AG04450 (cell line): Measurements from ENCODE around the gene RELN. TPM values are rescaled to one million over a fixed set of nuclear protein-coding genes. Genes with fewer than 3 reads are reported as not detected.

Experiments
- CTCF ChIA-PET: fragments of 300-600, 350-600 bp; formaldehyde crosslinking; extraction: SDS; loops from one replicate; lab custom pipeline; 2022; ENCODE audit warnings: antibody characterized with exemption, inconsistent platforms; lab: Charles Lee
- POLR2A ChIA-PET: fragments of 350-600 bp; formaldehyde crosslinking; extraction: SDS; loops from one replicate; lab custom pipeline; 2021; ENCODE audit warnings: antibody characterized with exemption, inconsistent platforms; lab: Yijun Ruan, JAX
- DNase-seq: peaks from one replicate; pipeline ENCODE4 v3.0.0-alpha.2; 2011; ENCODE audit warnings: low read depth, low spot score
- H3K27ac ChIP-seq: one replicate; pipeline ENCODE4 v1.5.1; 2012; ENCODE audit warnings: low read depth, low read length, control low read depth
- H3K27me3 ChIP-seq: one replicate; pipeline ENCODE4 v1.6.0; 2012; ENCODE audit warnings: low read length; ENCODE audit not compliant: control insufficient read depth, insufficient read depth
- H3K4me3 ChIP-seq: 2 replicates; pipeline ENCODE4 v1.5.1; 2011; ENCODE audit warnings: mild to moderate bottlenecking, low read depth, low read length, control low read depth
- H3K9me3 ChIP-seq: 2 replicates; pipeline ENCODE4 v1.5.1; 2012; ENCODE audit warnings: low read length; ENCODE audit not compliant: control insufficient read depth, insufficient read depth
- polyA plus RNA-seq: library from polyadenylated mRNA; depleted of rRNA; stranded (reverse); fragments of >200 nt; gene quantifications from 2 replicates; pipeline ENCODE4 v1.2.3, GENCODE V29; 2011
- TF ChIP-seq, protein P1 (sequence below): IDR thresholded peaks from 2 replicates; pipeline ENCODE4 v1.5.1; 2011; ENCODE audit warnings: low read depth, low read length, control low read depth, inconsistent platforms

The RELN gene
- polyA plus RNA-seq, 1 experiment, result 7.6 TPM

GRCh38 chr7:103964269-103964668, 25.2 kb downstream of the RELN start:
- no peak for DNase-seq
- Histone ChIP-seq H3K27me3 (no peaks in the 10 kb centered on the region), H3K27ac (no peak overlapping the region), H3K4me3 (no peak overlapping the region), H3K9me3 (no peaks in the 10 kb centered on the region)
- TF ChIP-seq, protein P1, sequence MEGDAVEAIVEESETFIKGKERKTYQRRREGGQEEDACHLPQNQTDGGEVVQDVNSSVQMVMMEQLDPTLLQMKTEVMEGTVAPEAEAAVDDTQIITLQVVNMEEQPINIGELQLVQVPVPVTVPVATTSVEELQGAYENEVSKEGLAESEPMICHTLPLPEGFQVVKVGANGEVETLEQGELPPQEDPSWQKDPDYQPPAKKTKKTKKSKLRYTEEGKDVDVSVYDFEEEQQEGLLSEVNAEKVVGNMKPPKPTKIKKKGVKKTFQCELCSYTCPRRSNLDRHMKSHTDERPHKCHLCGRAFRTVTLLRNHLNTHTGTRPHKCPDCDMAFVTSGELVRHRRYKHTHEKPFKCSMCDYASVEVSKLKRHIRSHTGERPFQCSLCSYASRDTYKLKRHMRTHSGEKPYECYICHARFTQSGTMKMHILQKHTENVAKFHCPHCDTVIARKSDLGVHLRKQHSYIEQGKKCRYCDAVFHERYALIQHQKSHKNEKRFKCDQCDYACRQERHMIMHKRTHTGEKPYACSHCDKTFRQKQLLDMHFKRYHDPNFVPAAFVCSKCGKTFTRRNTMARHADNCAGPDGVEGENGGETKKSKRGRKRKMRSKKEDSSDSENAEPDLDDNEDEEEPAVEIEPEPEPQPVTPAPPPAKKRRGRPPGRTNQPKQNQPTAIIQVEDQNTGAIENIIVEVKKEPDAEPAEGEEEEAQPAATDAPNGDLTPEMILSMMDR, result no peak
- ChIA-PET CTCF (no interaction called here), POLR2A (no interaction called here)

DNA sequence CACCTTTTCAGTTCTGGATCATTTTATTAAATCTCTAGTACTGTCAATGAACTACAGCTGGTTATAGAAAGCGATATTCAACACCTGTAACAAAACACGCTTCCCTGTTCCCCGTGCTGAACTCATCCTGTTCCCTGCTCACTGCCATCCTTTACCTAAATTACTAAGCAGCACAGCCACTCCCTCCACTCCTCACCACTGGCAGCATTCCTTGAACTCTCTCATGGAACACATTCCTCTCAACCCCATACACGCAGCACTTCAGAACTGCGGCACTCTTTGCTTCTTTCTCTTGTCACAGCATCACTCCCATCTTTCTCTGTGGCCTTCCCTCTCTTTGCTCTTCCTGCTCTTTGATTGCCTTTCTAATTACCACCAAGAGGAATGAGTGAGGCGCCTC, 27.4 kb downstream of the RELN start:
- no peaks in the 10 kb centered on the region for H3K9me3 ChIP-seq
- no peak overlapping the region for H3K27ac ChIP-seq
- TF ChIP-seq, protein P1, result no peak
- no peak overlapping the region for H3K4me3 ChIP-seq
- no peak for DNase-seq
- CTCF ChIA-PET, result no interaction called here
- POLR2A ChIA-PET, result no interaction called here
- H3K27me3 ChIP-seq, result no peaks in the 10 kb centered on the region

- no peak overlapping the region for H3K4me3 ChIP-seq
- no peak overlapping the region for H3K27ac ChIP-seq
- POLR2A ChIA-PET, result no interaction called here
- DNase-seq, result no peak
- TF ChIP-seq, protein P1, result no peak
- H3K27me3 ChIP-seq, result no peaks in the 10 kb centered on the region
- CTCF ChIA-PET, result no interaction called here
- H3K9me3 ChIP-seq, result no peaks in the 10 kb centered on the region
Measured at GRCh38 chr7:103958284-103958818, 31.1 kb downstream of the RELN start.

DNA sequence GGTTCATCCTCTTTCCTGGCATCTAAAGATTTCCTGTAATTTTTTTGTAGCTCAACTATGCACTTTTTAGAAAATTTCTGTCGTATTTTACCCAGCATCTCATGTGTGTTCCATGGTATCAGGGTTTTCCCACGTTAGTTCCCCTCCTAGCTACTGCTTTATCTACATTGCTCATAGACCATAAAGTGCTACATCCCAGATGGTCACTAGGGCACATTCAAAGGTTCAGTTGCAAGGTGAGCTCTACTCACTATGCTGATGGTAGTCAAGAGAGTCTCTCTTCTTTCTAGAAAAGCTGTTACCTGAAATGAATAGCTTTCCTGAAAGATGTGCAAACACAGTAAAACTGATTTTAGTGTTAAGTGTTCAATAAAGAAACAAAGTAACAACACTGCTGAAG, 33.5 kb downstream of the RELN start:
- TF ChIP-seq, protein P1, result no peak
- Histone ChIP-seq H3K9me3 (no peaks in the 10 kb centered on the region), H3K27ac (no peak overlapping the region), H3K27me3 (no peaks in the 10 kb centered on the region), H3K4me3 (no peak overlapping the region)
- no peak for DNase-seq
- POLR2A ChIA-PET, result no interaction called here
- CTCF ChIA-PET, result no interaction called here

DNA sequence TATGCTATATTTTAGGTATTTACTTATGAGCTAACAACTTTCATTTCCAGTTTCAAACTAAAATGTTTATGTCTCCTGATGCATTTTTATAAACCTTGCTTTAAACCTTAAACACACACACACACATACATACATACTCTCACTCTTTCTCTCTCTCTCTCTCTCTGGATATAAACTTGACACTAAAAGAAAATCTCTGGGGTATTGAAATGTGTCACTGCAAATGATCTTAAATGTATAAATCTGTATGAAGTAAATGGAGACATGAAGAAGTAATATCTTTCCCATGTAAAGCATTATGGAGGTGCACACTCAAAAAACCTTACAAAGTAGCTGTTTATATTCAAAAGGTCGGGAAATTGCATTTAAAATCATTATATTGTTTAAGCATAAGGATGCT, 37.0 kb downstream of the RELN start:
- CTCF ChIA-PET, result no interaction called here
- POLR2A ChIA-PET, result no interaction called here

More for the DNA sequence above, 37.0 kb downstream of the RELN start:
- Histone ChIP-seq H3K9me3 (no peaks in the 10 kb centered on the region), H3K4me3 (no peak overlapping the region), H3K27me3 (no peaks in the 10 kb centered on the region), H3K27ac (no peak overlapping the region)
- TF ChIP-seq, protein P1, result no peak
- no peak for DNase-seq
